ENCODE measurements around the gene S100A12. TPM values are rescaled to one million over a fixed set of nuclear protein-coding genes. Genes with fewer than 3 reads are reported as not detected.

The S100A12 gene
- total RNA-seq, 2 experiments from 2014 or later = not detected

- DNase-seq (no peak), ATAC-seq (ENCODE audit: low read depth) (no peak)
- Mint-ChIP-seq H3K4me1 (peaks cover 15% of the 10 kb centered on the region), H3K27ac (no peak overlapping the region), H3K9me3 (no peaks in the 10 kb centered on the region), H3K36me3 (no peaks in the 10 kb centered on the region), H3K4me3 (no peak overlapping the region), H3K27me3 (peaks cover 9% of the 10 kb centered on the region)
- POLR2A ChIA-PET = no interaction called here
Measured at GRCh38 chr1:153358691-153358975, 16.8 kb downstream of the S100A12 start.

GRCh38 chr1:153357853-153358690 lies 17.3 kb downstream of the S100A12 start, which contains the start of gene S100A9:
Gene S100A9 (plus strand): TSS chr1:153357854. CDS start chr1:153358284, 430 bp downstream.
- H3K9me3 Mint-ChIP-seq = no peaks in the 10 kb centered on the region
- no peaks in the 10 kb centered on the region for H3K36me3 Mint-ChIP-seq
- H3K27ac Mint-ChIP-seq = peak within 1 kb of the TSS; percentile 5
- H3K4me1 Mint-ChIP-seq = peaks cover 15% of the 10 kb centered on the region
- H3K4me3 Mint-ChIP-seq = peak within 1 kb of the TSS; percentile 22
- DNase-seq = no peak
- peaks cover 6% of the 10 kb centered on the region for H3K27me3 Mint-ChIP-seq
- ATAC-seq (ENCODE audit: low read depth) = no peak
- POLR2A ChIA-PET = no interaction called here

- Mint-ChIP-seq H3K27ac (peak overlapping the region; percentile 5), H3K4me1 (peaks cover 17% of the 10 kb centered on the region), H3K36me3 (no peaks in the 10 kb centered on the region), H3K9me3 (no peaks in the 10 kb centered on the region), H3K27me3 (peaks cover 2% of the 10 kb centered on the region), H3K4me3 (no peak overlapping the region)
- no peak for DNase-seq
- ATAC-seq (ENCODE audit: low read depth) = no peak
- POLR2A ChIA-PET = no interaction called here
Measured at GRCh38 chr1:153357076-153357852, 18.2 kb downstream of the S100A12 start.

GRCh38 chr1:153356392-153357075 lies 18.9 kb downstream of the S100A12 start:
- H3K36me3 Mint-ChIP-seq = no peaks in the 10 kb centered on the region
- H3K4me1 Mint-ChIP-seq = peaks cover 17% of the 10 kb centered on the region
- POLR2A ChIA-PET = no interaction called here
- no peaks in the 10 kb centered on the region for H3K9me3 Mint-ChIP-seq
- peaks cover 2% of the 10 kb centered on the region for H3K27me3 Mint-ChIP-seq
- DNase-seq (no peak), ATAC-seq (ENCODE audit: low read depth) (no peak)
- no peak overlapping the region for H3K27ac Mint-ChIP-seq
- no peak overlapping the region for H3K4me3 Mint-ChIP-seq

GRCh38 chr1:153355445-153356071 lies 19.9 kb downstream of the S100A12 start:
- Mint-ChIP-seq H3K36me3 (no peaks in the 10 kb centered on the region), H3K27ac (no peak overlapping the region), H3K27me3 (peaks cover 2% of the 10 kb centered on the region), H3K9me3 (no peaks in the 10 kb centered on the region), H3K4me3 (no peak overlapping the region), H3K4me1 (peaks cover 17% of the 10 kb centered on the region)
- peak; percentile 60 for DNase-seq
- POLR2A ChIA-PET = no interaction called here
- ATAC-seq (ENCODE audit: low read depth) = peak; percentile 84

- Mint-ChIP-seq H3K27ac (no peak overlapping the region), H3K4me1 (peaks cover 17% of the 10 kb centered on the region), H3K36me3 (no peaks in the 10 kb centered on the region), H3K9me3 (no peaks in the 10 kb centered on the region), H3K27me3 (peaks cover 6% of the 10 kb centered on the region), H3K4me3 (no peak overlapping the region)
- ATAC-seq (ENCODE audit: low read depth) (no peak), DNase-seq (no peak)
- POLR2A ChIA-PET = no interaction called here
Measured at GRCh38 chr1:153354515-153355193, 20.8 kb downstream of the S100A12 start.

GRCh38 chr1:153353226-153353947 lies 22.0 kb downstream of the S100A12 start:
- H3K4me3 Mint-ChIP-seq = no peak overlapping the region
- no peaks in the 10 kb centered on the region for H3K36me3 Mint-ChIP-seq
- no peak for DNase-seq
- ATAC-seq (ENCODE audit: low read depth) = no peak
- H3K27me3 Mint-ChIP-seq = peaks cover 7% of the 10 kb centered on the region
- no peaks in the 10 kb centered on the region for H3K9me3 Mint-ChIP-seq
- no peak overlapping the region for H3K27ac Mint-ChIP-seq
- H3K4me1 Mint-ChIP-seq = peaks cover 17% of the 10 kb centered on the region
- POLR2A ChIA-PET = no interaction called here

GRCh38 chr1:153352523-153352922 lies 22.9 kb downstream of the S100A12 start:
- POLR2A ChIA-PET = no interaction called here
- Mint-ChIP-seq H3K27me3 (peaks cover 9% of the 10 kb centered on the region), H3K4me1 (peaks cover 11% of the 10 kb centered on the region), H3K27ac (no peak overlapping the region), H3K4me3 (no peak overlapping the region), H3K9me3 (no peaks in the 10 kb centered on the region), H3K36me3 (no peaks in the 10 kb centered on the region)
- ATAC-seq (ENCODE audit: low read depth) (peak; percentile 56), DNase-seq (peak; percentile 68)

- no peaks in the 10 kb centered on the region for H3K9me3 Mint-ChIP-seq
Measured at GRCh38 chr1:153350321-153350957, 25.0 kb downstream of the S100A12 start.

GRCh38 chr1:153349363-153350320 lies 25.8 kb downstream of the S100A12 start:
- DNase-seq (no peak), ATAC-seq (ENCODE audit: low read depth) (no peak)
- Mint-ChIP-seq H3K4me3 (no peak overlapping the region), H3K36me3 (no peaks in the 10 kb centered on the region), H3K9me3 (no peaks in the 10 kb centered on the region), H3K27ac (no peak overlapping the region), H3K4me1 (peaks cover 20% of the 10 kb centered on the region), H3K27me3 (peaks cover 28% of the 10 kb centered on the region)
- POLR2A ChIA-PET = no interaction called here

More at GRCh38 chr1:153350321-153350957, 25.0 kb downstream of the S100A12 start:
- no peaks in the 10 kb centered on the region for H3K36me3 Mint-ChIP-seq
- POLR2A ChIA-PET = no interaction called here
- peaks cover 24% of the 10 kb centered on the region for H3K27me3 Mint-ChIP-seq
- no peak overlapping the region for H3K27ac Mint-ChIP-seq
- peaks cover 14% of the 10 kb centered on the region for H3K4me1 Mint-ChIP-seq
- DNase-seq (no peak), ATAC-seq (ENCODE audit: low read depth) (no peak)
- no peak overlapping the region for H3K4me3 Mint-ChIP-seq
